ENCODE data around the gene HBM. TPM values are rescaled to one million over a fixed set of nuclear protein-coding genes. Genes with fewer than 3 reads are reported as not detected.
"Not testable (repeated sequence)": the region's sequence is repeated elsewhere in the genome, so short reads cannot be mapped to it uniquely, and the experiment has no call there.

The HBM gene
- total RNA-seq, 2 donors from 2014 or later, result not detected

GRCh38 chr16:132120-132519 is 33.7 kb upstream of the HBM start:
- Mint-ChIP-seq H3K27ac (no peak overlapping the region), H3K4me1 (ENCODE audit: low read depth) (peaks cover 53% of the 10 kb centered on the region), H3K36me3 (ENCODE audit: insufficient read depth in 2 of 2) (peaks cover 0 to 7% of the 10 kb centered on the region in 2 donors)

GRCh38 chr16:133716-134115 is 32.1 kb upstream of the HBM start:
- DNase-seq, result no peak
- ATAC-seq (replicated peaks in 1 of 2), result no peak
- Mint-ChIP-seq H3K4me1 (ENCODE audit: low read depth) (peaks cover 54% of the 10 kb centered on the region), H3K36me3 (ENCODE audit: insufficient read depth in 2 of 2) (peaks cover 0 to 8% of the 10 kb centered on the region in 2 donors), H3K4me3 (no peak overlapping the region), H3K27ac (no peak overlapping the region), H3K27me3 (ENCODE audit: low read depth) (no peaks in the 10 kb centered on the region), H3K9me3 (no peaks in the 10 kb centered on the region)

More at GRCh38 chr16:132120-132519, 33.7 kb upstream of the HBM start:
- H3K4me3 Mint-ChIP-seq, result no peak overlapping the region
- no peak for DNase-seq
- H3K9me3 Mint-ChIP-seq, result no peaks in the 10 kb centered on the region
- ATAC-seq (replicated peaks in 1 of 2), result no peak
- H3K27me3 Mint-ChIP-seq (ENCODE audit: low read depth), result no peaks in the 10 kb centered on the region

GRCh38 chr16:138049-138417 is 27.7 kb upstream of the HBM start:
- Mint-ChIP-seq H3K27ac (peak overlapping the region; percentile 57), H3K9me3 (no peaks in the 10 kb centered on the region), H3K4me1 (ENCODE audit: low read depth) (peaks cover 39% of the 10 kb centered on the region), H3K27me3 (ENCODE audit: low read depth) (no peaks in the 10 kb centered on the region), H3K4me3 (peak overlapping the region; percentile 89 to 92), H3K36me3 (ENCODE audit: insufficient read depth in 2 of 2) (peaks cover 0 to 5% of the 10 kb centered on the region in 2 donors)
- ATAC-seq (replicated peaks in 1 of 2) (peak; percentile 20 to 32), DNase-seq (peak; percentile 37 to 38)

- H3K27ac Mint-ChIP-seq, result no peak overlapping the region
- peak overlapping the region in 1 of 2 donors; percentile 9 for H3K4me3 Mint-ChIP-seq
- peaks cover 7% of the 10 kb centered on the region for H3K27me3 Mint-ChIP-seq (ENCODE audit: low read depth)
- ATAC-seq (replicated peaks in 1 of 2), result no peak
- H3K36me3 Mint-ChIP-seq (ENCODE audit: insufficient read depth in 2 of 2), result peaks cover 0 to 5% of the 10 kb centered on the region in 2 donors
- H3K9me3 Mint-ChIP-seq, result no peaks in the 10 kb centered on the region
- DNase-seq, result no peak
- H3K4me1 Mint-ChIP-seq (ENCODE audit: low read depth), result peaks cover 21% of the 10 kb centered on the region
These were observed 25.5 kb upstream of the HBM start for GRCh38 chr16:140175-140857.

GRCh38 chr16:142405-142967 is 23.3 kb upstream of the HBM start:
- no peaks in the 10 kb centered on the region for H3K9me3 Mint-ChIP-seq
- peaks cover 0 to 2% of the 10 kb centered on the region in 2 donors for H3K36me3 Mint-ChIP-seq (ENCODE audit: insufficient read depth in 2 of 2)
- H3K4me1 Mint-ChIP-seq (ENCODE audit: low read depth), result peaks cover 6% of the 10 kb centered on the region

GRCh38 chr16:143047-143446 is 22.7 kb upstream of the HBM start:
- H3K4me3 Mint-ChIP-seq, result no peak overlapping the region
- ATAC-seq (replicated peaks in 1 of 2), result no peak
- H3K36me3 Mint-ChIP-seq (ENCODE audit: insufficient read depth in 2 of 2), result peaks cover 0 to 2% of the 10 kb centered on the region in 2 donors
- H3K27ac Mint-ChIP-seq, result no peak overlapping the region
- DNase-seq, result no peak
- H3K9me3 Mint-ChIP-seq, result no peaks in the 10 kb centered on the region
- peaks cover 13% of the 10 kb centered on the region for H3K27me3 Mint-ChIP-seq (ENCODE audit: low read depth)
- peaks cover 6% of the 10 kb centered on the region for H3K4me1 Mint-ChIP-seq (ENCODE audit: low read depth)

More at GRCh38 chr16:142405-142967, 23.3 kb upstream of the HBM start:
- Mint-ChIP-seq H3K27me3 (ENCODE audit: low read depth) (peaks cover 13% of the 10 kb centered on the region), H3K4me3 (no peak overlapping the region), H3K27ac (no peak overlapping the region)
- no peak for DNase-seq
- ATAC-seq (replicated peaks in 1 of 2), result no peak

GRCh38 chr16:143456-143855 is 22.3 kb upstream of the HBM start:
- Mint-ChIP-seq H3K36me3 (ENCODE audit: insufficient read depth in 2 of 2) (peaks cover 0 to 2% of the 10 kb centered on the region in 2 donors), H3K27me3 (ENCODE audit: low read depth) (peaks cover 13% of the 10 kb centered on the region), H3K9me3 (no peaks in the 10 kb centered on the region), H3K27ac (no peak overlapping the region), H3K4me3 (no peak overlapping the region), H3K4me1 (ENCODE audit: low read depth) (peaks cover 6% of the 10 kb centered on the region)
- ATAC-seq (replicated peaks in 1 of 2) (no peak), DNase-seq (no peak)

- Mint-ChIP-seq H3K36me3 (ENCODE audit: insufficient read depth in 2 of 2) (no peaks in the 10 kb centered on the region), H3K4me1 (ENCODE audit: low read depth) (no peaks in the 10 kb centered on the region), H3K9me3 (no peaks in the 10 kb centered on the region), H3K4me3 (no peak overlapping the region), H3K27ac (no peak overlapping the region), H3K27me3 (ENCODE audit: low read depth) (peaks cover 20% of the 10 kb centered on the region)
- no peak for DNase-seq
- no peak for ATAC-seq (replicated peaks in 1 of 2)
These were observed 21.0 kb upstream of the HBM start for GRCh38 chr16:144797-145252.

GRCh38 chr16:146646-147045 is 19.1 kb upstream of the HBM start:
- peaks cover 26% of the 10 kb centered on the region for H3K27me3 Mint-ChIP-seq (ENCODE audit: low read depth)
- no peaks in the 10 kb centered on the region for H3K36me3 Mint-ChIP-seq (ENCODE audit: insufficient read depth in 2 of 2)
- H3K27ac Mint-ChIP-seq, result no peak overlapping the region
- H3K4me1 Mint-ChIP-seq (ENCODE audit: low read depth), result no peaks in the 10 kb centered on the region
- H3K4me3 Mint-ChIP-seq, result no peak overlapping the region
- no peak for DNase-seq
- H3K9me3 Mint-ChIP-seq, result no peaks in the 10 kb centered on the region
- no peak for ATAC-seq (replicated peaks in 1 of 2)

GRCh38 chr16:149024-149660 is 16.6 kb upstream of the HBM start:
- ATAC-seq (replicated peaks in 1 of 2), result no peak
- no peak overlapping the region for H3K27ac Mint-ChIP-seq
- H3K36me3 Mint-ChIP-seq (ENCODE audit: insufficient read depth in 2 of 2), result no peaks in the 10 kb centered on the region
- DNase-seq, result no peak
- no peak overlapping the region for H3K4me3 Mint-ChIP-seq
- H3K9me3 Mint-ChIP-seq, result no peaks in the 10 kb centered on the region
- peaks cover 20% of the 10 kb centered on the region for H3K27me3 Mint-ChIP-seq (ENCODE audit: low read depth)
- no peaks in the 10 kb centered on the region for H3K4me1 Mint-ChIP-seq (ENCODE audit: low read depth)

- ATAC-seq (replicated peaks in 1 of 2) (no peak), DNase-seq (no peak)
- peaks cover 33% of the 10 kb centered on the region for H3K27me3 Mint-ChIP-seq (ENCODE audit: low read depth)
- H3K9me3 Mint-ChIP-seq, result no peaks in the 10 kb centered on the region
- H3K4me1 Mint-ChIP-seq (ENCODE audit: low read depth), result peaks cover 6% of the 10 kb centered on the region
- no peaks in the 10 kb centered on the region for H3K36me3 Mint-ChIP-seq (ENCODE audit: insufficient read depth in 2 of 2)
- peak within 1 kb of the TSS in 1 of 2 donors; percentile 54 for H3K4me3 Mint-ChIP-seq
- H3K27ac Mint-ChIP-seq, result no peak within 1 kb of the TSS
These were observed 13.3 kb upstream of the HBM start, which contains the start of gene HBZ for GRCh38 chr16:152141-153128. Gene HBZ (plus strand): TSS chr16:152644. CDS start chr16:152910, 266 bp downstream.

GRCh38 chr16:153129-153521 is 12.7 kb upstream of the HBM start:
- H3K36me3 Mint-ChIP-seq (ENCODE audit: insufficient read depth in 2 of 2); H3K4me1 Mint-ChIP-seq (ENCODE audit: low read depth); H3K9me3 Mint-ChIP-seq; DNase-seq; ATAC-seq (replicated peaks in 1 of 2); H3K27ac Mint-ChIP-seq: not testable (repeated sequence)
- Mint-ChIP-seq H3K27me3 (ENCODE audit: low read depth) (peaks cover 40% of the 10 kb centered on the region), H3K4me3 (peak overlapping the region in 1 of 2 donors; percentile 54)

Measured in activated T-cell treated with anti-CD3 and anti-CD28 coated beads, Interleukin-2, amount 50 U/mL, for 72 hours (primary cell).